ENCODE measurements around the gene TBX18.
A peak's percentile ranks its signal among the peaks of the same experiment; 100 is the strongest.

The TBX18 gene

GRCh38 chr6:84743616-84744015 is 20.8 kb downstream of the TBX18 start:
- DNase-seq, result no peak

DNA sequence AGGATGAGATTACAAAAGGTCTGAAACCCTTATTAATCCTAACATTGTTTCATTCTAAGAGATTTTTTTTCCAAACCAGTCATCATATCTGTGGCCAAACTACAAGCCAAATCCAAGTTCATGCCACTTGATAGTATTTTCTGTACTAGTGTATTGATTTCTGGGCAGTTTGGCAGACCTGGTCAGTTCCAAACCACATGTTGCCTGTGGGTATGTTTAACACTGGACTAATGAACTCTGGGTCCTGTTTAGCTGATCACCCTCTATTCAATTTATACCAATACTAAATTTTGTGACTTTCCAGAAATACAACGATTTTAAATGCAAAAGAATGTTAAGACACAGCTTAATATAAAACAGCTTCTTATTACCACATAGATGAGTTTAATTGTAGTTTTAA is 24.0 kb downstream of the TBX18 start:
- DNase-seq, result no peak

DNA sequence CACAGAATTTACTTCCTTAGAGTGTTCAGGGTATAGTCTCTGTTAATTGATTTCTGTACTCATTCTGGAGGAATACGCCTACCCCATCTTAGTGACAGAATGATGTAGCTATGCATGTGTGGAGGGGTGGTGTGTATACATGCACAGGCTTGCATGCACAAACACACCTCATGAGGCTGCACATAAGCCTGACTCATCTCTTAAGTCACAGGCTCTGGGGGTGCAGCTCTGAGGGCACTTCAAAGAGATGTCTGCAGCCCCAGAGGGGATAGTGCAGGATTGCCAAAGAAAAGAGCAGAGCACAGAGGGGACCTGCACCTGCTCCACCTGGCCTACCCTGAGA is 24.6 kb downstream of the TBX18 start:
- no peak for DNase-seq

GRCh38 chr6:84738996-84739865 is 25.2 kb downstream of the TBX18 start:
- DNase-seq, result no peak

GRCh38 chr6:84733889-84734288 is 30.5 kb downstream of the TBX18 start:
- no peak for DNase-seq

DNA sequence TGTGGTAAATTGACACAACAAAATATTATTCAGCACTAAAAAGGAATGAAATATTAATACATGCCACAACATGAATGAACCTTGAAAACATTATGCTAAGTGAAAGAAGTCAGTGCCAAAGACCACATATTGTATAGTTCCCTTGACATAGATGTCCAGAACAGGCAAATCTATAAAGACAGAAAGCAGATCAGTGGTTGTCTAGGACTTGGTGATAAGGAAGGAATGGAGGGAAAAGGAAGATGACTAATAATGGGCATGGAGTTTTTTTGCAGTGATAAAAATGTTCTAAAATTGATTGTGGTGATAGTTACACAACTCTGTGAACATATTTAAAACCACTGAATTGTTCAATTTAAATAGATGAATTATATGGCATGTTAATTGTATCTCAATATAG is 32.5 kb downstream of the TBX18 start:
- no peak for DNase-seq

- DNase-seq, result no peak
Observed at GRCh38 chr6:84731401-84731800, 33.0 kb downstream of the TBX18 start.

GRCh38 chr6:84728602-84729001 is 35.8 kb downstream of the TBX18 start:
- DNase-seq, result peak; percentile 2

GRCh38 chr6:84719152-84719551 is 45.2 kb downstream of the TBX18 start:
- DNase-seq, result no peak

DNA sequence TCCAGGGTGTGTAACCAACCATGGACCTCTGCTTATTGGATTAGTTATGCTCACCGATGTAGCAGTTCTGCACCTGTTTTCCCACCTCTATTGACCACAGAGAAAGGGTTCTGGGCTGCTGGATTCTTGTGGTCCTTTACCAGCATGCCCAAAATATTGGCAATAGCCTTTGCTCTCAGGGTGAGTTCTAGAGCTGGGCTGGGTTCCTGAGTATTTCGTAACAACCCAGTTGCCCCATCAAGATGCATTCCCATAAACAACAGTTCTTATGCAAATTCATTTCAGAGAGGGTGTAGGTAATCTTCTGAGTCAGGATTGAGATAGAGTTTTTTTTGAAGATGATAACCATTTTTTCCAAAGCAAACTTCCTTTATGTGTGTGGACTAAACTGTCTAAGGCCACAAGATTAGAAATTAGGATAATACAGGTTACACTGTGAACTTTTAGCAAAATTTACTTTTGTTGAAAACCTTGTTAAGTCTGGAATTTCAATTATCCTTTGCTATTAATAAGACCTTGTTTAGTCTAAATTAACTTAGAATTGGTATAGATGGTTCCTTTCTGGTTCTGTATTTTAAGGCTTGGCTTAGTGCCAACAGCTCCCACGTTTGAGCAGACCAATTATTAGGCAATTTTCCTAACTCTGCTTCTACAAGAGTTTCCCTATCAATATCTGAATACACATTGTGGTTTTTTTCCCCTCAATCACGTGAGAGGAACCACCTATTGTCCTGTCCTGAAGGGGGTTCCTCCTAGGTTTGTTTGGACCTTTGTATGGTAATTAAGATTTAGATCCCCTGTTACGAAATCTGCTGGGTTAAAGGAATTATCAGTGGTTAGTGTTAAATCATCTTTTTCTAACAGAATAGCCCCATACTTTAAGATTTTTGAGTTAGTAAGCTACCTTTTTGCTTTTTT is 46.1 kb downstream of the TBX18 start:
- no peak for DNase-seq

GRCh38 chr6:84709121-84709520 is 55.3 kb downstream of the TBX18 start:
- no peak for DNase-seq

DNA sequence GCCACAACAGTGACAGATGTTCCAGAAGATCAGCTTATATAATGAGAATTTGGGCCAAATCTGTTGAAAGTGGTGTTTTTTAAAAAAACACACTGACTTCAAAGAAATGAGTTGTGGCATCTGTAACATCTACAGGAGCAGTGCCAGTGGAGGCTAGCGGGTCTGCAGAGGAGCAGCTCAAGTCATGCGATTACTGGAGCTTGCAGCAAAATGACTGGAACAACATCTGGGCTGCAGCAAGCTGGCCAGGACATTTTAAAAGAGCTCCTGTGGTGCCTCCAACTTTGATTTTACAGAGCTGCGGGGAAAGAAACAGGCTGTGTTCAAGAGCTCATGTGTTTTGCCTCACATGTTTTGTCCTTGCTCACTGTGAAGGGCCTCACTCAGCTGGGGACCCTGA is 57.2 kb downstream of the TBX18 start:
- no peak for DNase-seq

DNA sequence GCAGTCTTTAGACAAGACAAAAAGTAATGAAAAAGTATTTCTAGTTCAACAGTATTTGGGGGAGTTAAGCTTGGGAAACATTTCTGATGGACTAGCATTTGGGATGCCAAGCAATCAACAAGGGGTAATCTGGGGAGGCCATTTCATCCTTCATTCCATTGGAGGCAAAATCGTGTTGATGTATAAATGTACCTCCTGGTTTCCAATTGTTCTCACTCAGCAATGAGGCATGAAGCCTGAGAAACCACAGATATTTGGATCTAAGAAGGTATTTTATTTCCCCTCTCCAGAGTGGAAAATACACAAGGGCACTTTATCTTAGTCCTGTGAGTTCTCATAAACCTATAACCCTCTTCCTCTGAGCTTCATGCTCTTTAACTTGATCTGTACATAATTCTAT is 68.2 kb downstream of the TBX18 start:
- no peak for DNase-seq

DNA sequence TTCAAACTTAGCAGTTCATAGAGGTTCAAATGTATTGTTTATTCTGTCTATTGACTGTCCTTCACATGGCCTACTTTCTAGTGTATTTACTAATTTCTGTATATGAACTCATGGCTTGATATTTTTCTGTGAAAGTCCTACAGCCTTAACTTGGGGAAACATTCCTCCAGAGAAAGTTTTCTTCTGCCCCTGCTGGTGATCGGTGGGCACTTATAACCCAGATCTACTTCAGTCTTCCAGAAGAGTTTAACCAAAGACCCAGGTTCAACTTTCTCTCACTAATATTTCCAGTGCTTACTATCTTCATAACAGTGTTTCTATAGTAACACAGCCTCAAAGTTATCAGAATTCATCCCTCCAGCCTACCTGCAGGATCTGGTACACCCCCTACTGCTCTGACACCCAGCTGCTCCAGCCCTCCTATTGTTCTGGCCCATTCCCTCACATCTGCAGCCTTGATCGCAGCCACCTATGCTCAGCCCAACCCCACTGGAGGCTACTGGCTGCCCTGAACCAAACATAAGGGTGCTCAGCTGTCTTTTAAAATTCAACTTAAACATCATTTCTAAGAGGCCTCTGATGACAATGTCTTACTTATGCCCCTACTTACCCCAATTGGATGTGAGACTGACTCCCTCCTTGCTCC is 72.3 kb downstream of the TBX18 start:
- DNase-seq, result no peak

- no peak for DNase-seq
Observed at GRCh38 chr6:84688141-84688873, 76.1 kb downstream of the TBX18 start.

- no peak for DNase-seq
Observed at GRCh38 chr6:84687431-84687830, 77.0 kb downstream of the TBX18 start.

DNA sequence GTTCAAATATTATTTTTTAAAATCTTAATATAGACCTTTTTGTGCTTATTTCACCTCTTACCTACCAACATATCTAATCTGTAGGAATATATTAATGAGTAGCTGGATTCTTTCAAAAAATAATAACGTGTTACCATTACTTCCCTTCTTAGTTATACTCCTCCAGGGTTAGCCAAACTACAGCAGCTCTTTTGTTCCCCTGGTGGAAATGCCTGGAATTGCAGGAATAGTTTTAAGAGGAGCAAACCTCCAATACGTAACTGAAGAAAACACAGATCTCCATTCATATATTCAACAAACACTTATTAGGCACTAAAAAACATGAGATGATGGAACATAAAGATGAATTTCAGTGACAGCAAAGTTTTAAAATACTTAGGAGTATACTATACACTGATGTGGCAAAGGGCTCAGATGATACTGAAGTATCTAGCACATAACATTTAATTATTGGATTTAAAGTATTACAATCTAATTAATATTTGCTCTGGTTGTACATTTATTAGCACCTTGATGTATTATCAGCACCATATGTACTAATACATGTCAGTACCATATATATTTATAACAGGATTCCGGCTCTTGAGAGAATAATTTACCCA is 78.3 kb downstream of the TBX18 start:
- peak; percentile 40 for DNase-seq

DNA sequence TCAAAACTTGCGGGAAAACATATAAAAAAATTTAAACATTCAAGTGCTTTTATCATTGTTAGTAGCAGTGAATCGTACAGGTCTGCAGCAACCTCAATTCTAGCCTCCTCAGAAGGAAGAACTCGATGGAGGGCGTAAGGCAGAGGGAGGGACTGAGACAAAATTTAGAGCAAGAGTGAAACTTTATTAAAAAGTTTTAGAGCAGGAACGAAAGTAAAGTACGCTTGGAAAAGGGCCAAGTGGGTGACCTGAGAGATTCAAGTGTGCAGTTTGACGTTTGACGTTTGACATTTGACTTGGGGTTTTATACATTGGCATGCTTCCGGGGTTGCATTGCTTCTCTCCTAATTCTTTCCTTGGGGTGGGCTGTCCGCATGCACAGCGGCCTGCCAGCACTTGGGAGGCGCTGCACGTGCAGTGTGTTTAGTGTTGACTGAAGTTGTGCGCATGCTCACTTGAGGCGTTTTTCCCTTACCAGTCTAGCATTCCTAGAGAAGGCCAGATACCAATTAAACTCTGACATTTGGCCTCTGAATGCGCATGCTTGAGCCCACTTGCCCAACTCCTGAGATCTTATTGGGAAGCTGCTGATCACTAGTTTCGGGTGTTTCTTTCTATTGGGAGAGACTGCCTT is 82.6 kb downstream of the TBX18 start:
- DNase-seq, result no peak

DNA sequence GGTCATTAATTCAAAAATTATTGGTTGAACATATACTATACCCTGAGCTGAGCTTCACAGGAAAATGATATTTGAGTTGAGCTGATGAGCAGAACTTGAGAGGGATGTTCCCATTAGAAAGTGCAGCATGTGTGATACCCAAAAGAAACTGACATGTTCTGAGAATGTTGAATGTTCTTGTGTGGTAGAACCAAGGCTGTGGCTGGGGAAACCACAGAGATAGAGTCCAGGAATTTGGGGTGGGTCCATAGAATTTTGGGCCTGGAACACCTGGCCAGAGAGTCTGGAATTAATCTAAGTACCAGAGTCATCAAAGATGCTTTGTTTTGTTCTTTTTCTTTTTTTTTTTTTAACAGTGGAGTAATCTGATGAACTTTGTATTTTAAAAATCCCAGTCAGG is 88.7 kb downstream of the TBX18 start:
- no peak for DNase-seq

GRCh38 chr6:84674395-84674794 is 90.0 kb downstream of the TBX18 start:
- no peak for DNase-seq

DNA sequence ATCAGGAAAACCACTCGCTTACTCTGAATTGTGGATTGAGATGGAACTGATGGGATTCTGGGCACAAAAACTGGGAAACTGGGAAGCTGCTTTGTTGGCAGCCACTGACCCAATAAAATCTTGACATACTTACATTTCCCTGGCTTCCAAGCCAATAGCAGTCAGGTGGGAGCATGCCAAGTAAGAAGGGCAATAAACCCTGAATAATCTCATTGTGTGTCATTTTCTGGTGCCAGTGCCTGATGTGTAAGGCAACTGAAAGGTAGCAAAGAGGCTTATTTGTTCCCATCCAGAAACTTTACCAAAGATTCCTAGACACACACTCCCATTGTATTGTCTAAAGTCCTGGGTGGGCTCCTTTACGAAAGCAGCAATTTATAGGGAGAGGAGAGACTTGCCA is 93.2 kb downstream of the TBX18 start:
- no peak for DNase-seq

DNA sequence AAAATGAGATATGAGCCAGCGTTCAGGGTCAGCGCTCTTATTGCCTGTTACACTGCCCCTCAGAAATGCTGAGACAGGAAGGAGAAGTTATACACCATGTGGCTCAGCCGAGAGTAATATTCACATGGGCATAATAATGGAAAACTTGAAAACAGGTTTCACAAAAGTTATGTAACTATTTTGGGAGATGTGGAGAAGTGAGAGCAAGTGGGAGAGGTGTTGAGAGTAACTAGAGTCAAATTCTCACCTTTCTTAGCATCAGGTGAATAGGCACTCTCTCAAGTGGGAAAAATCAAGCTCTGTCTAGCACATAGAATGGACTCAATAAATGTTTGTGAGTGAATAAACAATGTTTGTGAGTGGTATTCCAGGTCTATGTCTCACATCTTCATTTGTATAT is 94.5 kb downstream of the TBX18 start:
- DNase-seq, result no peak

All from suppressor macrophage treated with lipopolysaccharide for 4 hours (primary cell).